HG03571 (cell line): ENCODE results near the gene DISP3.

Source experiments
- ATAC-seq: cut with Tn5 transposase; IDR thresholded peaks from one replicate; pipeline ENCODE4 v1.9.1; 2021; ENCODE audit not compliant: unreplicated experiment

DISP3 gene

DNA sequence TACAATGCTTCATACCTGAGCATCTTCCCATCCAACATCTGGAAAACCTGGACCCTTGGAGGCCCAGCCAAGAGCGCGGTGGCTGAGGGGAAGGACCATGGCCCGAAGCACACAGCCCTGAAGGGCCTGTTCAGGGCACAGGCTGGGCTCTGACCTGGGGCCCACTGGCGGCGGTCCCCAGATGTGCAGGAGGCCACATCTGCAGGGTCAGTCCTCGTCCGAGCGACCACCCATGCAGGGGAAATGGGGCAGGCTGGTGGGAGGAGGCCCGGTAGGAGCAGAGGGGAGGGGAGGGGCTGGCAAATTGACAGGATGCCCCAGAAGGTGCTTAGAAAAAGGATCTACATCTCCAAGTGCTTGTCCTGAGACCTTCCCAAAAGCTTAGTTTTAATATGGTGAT lies 59.9 kb downstream of the DISP3 start:
- ATAC-seq = no peak

GRCh38 chr1:11539850-11540772 lies 61.2 kb downstream of the DISP3 start:
- no peak for ATAC-seq

DNA sequence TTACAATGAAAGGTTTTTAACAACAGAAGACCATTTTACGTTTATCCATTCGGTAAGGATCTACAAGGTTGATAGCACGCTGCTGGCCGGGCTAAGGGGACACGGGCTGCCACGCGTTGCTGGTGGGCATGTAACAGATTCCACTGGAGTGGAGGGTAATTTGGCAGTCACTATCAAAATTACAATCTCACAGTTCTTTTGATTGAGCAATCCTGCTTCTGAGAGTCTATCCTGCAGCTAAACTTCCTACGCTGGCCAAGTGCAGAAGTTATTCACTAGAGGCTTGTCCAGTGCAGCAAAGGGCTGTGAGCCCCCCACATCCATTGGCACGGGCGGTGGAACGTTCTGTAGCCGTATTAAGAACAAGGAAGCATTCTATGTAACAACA lies 61.8 kb downstream of the DISP3 start:
- ATAC-seq = no peak

DNA sequence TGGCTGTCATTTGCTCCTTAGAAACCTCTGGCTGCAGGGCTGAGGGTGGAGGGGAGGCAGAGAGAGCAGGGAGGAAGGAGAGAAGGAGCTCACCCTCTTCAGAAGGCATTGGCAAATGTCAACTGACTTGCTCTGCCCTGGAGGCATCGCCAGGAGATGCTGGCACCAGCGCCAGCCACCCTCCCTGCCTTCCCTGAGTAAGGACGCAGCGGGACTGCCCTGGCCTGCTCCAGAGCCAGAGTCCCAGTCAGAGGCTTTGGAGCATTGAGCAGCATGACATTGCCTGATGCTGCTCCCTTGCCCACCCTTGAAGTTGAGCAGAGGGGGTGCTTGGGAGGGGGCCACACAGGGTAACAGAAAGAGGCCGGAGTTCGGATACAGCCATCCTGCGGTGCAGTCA lies 62.3 kb downstream of the DISP3 start:
- no peak for ATAC-seq

GRCh38 chr1:11541956-11542355 lies 63.0 kb downstream of the DISP3 start:
- no peak for ATAC-seq

DNA sequence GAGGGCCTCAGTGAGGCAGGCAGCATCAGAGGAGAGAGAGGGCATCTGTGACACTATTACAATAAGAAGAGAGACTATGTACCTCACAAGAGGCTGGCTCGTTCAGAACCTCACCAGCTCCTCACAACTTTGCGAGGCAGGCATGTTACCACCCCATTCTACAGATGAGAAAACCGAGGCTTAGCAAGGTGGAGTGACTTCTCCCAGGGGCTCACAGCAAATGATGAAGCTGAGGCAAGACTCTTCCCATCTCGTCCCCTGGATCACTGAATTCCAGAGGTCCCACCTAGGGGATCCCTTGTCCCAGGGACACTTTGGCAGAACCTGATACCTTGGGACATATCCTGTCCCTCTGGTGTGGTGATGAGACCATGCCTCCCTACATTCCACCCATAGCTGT lies 64.4 kb downstream of the DISP3 start:
- no peak for ATAC-seq

- ATAC-seq = no peak
These were observed 64.8 kb downstream of the DISP3 start for GRCh38 chr1:11543796-11544195.

- ATAC-seq = no peak
These were observed 67.5 kb downstream of the DISP3 start for GRCh38 chr1:11546456-11546855.

GRCh38 chr1:11550664-11551283 lies 71.8 kb downstream of the DISP3 start:
- no peak for ATAC-seq

GRCh38 chr1:11558276-11558675 lies 79.3 kb downstream of the DISP3 start:
- no peak for ATAC-seq

GRCh38 chr1:11558871-11559590 lies 80.1 kb downstream of the DISP3 start:
- no peak for ATAC-seq

GRCh38 chr1:11559591-11559970 lies 80.6 kb downstream of the DISP3 start:
- ATAC-seq = no peak

GRCh38 chr1:11560061-11560460 lies 81.1 kb downstream of the DISP3 start:
- ATAC-seq = no peak

DNA sequence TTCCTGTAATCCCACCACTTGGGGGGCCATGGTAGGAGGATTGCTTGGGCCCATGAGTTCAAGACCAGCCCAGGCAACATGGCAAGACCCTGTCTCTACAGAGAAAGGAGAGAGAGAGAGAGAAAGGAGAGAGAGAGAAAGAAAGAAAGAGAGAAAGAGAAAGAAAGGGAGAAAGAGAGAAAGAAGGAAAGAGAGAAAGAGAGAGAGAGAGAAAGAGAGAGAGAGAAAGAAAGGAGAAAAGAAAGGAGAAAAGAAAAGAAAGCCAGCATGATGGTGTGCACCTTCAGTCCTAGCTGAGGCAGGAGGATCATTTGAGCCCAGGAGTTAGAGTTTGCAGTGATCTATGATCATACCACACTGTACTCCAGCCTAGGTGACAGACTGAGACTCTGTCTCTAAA lies 82.8 kb downstream of the DISP3 start:
- no peak for ATAC-seq

- no peak for ATAC-seq
These were observed 83.7 kb downstream of the DISP3 start for GRCh38 chr1:11562664-11563063.

DNA sequence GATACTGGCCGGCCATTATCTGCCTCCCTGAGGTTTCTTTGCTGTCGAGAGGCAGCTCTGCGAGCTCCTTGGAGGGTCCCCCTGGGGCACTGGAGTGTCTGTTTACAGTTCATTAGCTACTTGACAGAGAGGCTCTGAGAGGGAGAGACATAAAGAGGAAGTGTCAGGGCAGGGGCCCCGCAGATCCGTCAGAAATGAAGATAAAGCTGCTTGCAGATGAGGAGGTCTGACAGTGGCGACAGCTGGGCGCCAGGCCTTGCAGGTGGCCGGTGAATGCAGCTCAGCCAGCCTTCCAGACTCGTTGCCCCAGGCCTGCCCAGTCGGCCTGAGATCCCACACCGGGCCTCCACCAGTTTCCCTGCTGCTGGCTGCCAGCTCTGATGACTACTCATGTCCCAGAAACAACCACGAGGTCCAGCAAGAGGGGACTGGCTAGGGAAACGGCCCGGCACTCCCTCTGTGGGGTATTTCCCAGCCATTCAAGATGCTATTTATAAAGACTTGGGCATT lies 84.7 kb downstream of the DISP3 start:
- ATAC-seq = no peak

- ATAC-seq = no peak
These were observed 85.3 kb downstream of the DISP3 start for GRCh38 chr1:11564237-11564636.

- ATAC-seq = no peak
These were observed 87.3 kb downstream of the DISP3 start for GRCh38 chr1:11566042-11566850.

GRCh38 chr1:11567244-11568065 lies 88.5 kb downstream of the DISP3 start:
- no peak for ATAC-seq

DNA sequence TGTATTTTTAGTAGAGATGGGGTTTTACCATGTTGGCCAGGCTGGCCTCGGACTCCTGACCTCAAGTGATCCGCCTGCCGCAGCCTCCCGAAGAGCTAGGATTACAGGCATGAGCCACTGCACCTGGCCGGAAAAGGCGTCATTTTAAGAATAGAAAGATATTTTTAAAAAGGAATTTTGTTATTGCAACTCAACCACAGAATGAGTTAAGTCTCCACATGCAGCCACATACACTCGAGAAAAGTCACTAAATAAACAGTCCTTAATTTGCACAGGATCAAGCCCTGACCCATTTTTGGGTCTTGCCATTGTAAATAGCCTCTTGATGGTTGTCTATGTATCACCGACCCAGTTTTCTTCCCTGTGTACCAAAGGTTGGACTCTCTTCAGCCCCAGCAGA lies 89.7 kb downstream of the DISP3 start:
- ATAC-seq = no peak
